GM19452 (cell line): ENCODE results near the gene FHIP1B.

Experiments
- ATAC-seq: cut with Tn5 transposase; IDR thresholded peaks from one replicate; pipeline ENCODE4 v1.9.1; 2021; ENCODE audit not compliant: unreplicated experiment

Gene FHIP1B

DNA sequence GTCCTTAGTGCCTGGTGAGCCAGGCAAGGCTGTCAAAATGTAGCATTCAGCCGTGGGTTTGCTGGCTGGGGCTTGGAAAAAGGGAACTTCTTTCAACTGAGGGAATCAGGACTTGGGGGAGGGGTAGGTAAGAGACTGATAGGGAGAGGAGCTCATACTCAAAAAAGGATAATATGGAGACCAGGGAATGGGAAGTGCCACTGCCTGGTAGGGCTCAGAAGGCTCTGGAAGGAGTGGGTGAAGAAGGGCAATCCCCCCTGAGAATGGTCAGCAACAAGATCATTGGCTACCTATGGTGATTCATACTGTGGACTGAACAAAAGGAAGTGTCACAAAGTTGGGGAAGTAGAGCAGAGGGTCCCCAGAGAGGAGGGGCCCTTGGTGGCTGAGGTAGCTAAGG is 6.3 kb upstream of the FHIP1B start:
- ATAC-seq: no peak

DNA sequence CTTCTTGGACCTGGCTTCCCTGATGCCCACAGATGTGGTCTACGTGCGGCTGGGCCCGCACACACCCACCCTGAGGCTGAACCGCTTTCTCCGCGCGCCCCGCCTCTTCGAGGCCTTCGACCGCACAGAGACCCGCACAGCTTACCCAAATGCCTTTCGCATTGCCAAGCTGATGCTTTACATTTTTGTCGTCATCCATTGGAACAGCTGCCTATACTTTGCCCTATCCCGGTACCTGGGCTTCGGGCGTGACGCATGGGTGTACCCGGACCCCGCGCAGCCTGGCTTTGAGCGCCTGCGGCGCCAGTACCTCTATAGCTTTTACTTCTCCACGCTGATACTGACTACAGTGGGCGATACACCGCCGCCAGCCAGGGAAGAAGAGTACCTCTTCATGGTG is 5.7 kb upstream of the FHIP1B start:
- no peak for ATAC-seq

DNA sequence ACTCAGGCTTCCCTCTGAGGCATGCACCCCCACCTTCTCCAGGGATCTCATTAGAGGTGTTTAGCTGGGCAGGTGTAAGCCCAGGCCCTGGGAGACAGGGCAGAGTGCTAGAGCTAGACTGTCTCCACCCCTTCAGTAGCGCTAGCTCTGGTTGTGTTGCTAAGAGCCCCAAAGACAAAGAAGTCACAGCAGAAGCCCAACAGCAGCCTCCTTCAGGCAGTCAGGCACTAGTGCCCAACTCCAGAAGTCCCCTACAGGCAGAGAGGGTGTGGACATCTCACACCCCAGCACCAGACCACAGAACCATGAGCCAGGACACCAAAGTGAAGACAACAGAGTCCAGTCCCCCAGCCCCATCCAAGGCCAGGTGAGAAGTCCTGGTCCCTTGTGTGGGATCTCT is 4.5 kb upstream of the FHIP1B start, which contains the start of gene CNGA4:
CNGA4 (plus strand) TSS at position 188 of the 400 bp plus-strand sequence; CDS start at position 306, 118 bp downstream.
- ATAC-seq: no peak

DNA sequence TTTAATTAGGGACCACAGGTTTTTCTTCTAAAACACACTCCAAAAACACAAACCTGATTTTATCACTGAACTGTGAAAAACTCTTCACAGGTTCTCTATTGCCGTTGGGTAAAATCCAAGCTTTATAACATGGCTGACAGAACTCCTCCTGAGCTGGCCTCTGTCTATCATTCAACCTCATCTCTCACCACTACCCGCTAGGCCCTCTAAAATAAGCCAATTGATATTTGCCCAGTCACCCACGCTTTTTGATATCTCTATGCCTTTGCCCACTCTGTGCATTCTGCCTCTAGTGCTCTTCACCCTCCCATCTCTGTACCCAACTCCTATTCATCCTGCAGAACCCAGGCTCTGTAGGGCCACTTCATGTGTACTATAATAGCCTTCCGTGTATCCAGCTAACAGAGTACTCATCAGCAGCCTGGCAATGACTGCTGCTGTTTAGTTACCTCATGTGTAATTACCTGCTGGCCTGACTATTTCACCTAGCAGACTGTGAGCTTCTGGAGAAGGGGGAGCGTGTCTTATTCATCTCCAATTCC is 3.4 kb upstream of the FHIP1B start:
- ATAC-seq: no peak

DNA sequence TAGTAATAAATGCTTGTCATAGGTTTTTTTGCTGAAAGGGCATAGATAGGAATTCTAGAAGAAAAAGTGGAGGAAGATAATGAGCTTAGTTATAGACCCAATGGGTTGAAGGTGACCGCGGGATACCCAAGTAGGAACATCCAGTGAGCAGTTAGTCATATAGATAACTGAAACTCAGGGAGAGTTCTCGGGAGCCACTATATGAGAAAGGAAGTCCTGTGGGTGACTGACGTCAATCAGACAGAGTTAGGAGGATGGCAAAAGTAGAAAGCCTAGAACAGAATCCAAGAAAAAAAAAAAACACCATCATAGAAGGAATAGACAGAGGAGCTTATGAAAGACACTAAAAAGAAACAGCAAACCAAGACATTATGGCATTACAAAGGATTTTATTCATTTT is 2.8 kb upstream of the FHIP1B start:
- no peak for ATAC-seq

DNA sequence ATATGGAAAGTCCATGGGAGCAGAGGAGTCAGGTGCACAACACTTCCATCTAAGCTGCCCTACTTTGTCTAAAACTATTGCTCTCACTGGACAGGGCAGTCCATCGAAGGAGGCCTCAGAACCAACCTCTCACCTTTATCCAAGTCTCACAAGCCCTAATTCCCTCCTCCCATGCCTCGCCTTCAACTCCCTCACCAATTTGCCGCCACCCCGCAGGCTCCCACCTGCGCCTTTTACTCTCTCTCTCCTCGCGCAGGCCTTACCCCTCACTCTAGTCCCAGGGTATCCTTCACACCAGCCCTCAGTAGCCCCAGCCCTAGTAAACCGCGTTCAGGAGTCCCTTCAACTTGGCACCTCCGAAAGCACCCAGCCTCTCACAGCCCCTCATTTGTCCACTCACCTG is 451 bp downstream of the FHIP1B start:
- no peak for ATAC-seq

DNA sequence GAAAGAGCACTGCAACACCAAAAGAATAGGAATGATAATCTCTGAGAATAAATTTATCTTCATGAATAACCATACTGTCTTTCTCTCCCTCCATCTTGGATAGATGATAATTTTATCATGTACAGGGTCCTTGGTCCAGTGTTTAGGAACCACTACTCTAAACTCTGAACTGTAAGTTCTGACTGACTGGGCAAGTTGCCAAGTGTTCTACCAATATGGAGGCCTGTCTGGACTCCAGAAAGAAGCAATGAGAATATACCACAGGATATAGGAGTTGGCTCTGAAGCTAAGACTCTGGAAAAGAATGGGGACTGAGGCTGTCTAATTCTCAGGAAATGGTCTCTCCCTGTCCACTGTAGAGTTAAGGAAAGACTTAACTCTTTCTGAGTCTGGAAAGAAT is 1.5 kb downstream of the FHIP1B start:
- no peak for ATAC-seq

DNA sequence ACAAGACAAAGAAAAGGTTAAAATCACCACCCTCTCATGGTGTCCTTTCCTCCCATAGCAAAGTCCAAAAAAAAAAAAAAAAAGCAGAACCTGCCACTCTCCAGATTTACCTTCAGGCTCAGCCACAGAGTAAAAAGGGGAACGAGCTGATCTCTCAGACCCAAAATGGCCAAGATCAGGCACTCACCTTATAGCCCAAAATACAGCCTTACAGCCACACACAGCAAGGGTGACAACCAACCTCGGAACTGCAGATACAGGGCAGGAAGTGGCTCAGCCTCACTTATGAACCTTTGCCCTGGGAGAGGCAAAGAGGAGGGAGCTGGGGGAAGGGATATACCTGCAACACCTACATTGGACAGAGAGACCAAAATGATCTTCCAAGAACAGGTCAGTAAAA is 4.5 kb downstream of the FHIP1B start:
- no peak for ATAC-seq

DNA sequence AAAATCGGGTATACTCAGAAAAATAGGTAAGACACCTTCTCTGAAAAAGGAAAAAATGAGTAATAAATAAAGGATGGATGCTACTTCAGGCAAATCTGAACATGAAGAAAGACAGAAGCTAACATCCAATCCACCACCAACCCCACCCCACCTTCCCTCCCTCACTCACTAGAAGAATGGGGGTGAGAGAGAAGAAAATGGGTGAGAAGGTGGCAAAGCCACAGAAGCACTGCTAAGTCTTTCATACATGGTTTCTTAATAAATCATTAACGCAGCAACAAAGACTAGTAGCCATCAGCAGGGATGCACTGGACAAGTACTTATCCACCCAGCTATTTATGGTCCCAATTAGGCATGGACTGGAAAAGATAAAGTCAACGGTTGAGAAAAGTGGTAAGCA is 5.9 kb downstream of the FHIP1B start:
- peak; percentile 57 for ATAC-seq

DNA sequence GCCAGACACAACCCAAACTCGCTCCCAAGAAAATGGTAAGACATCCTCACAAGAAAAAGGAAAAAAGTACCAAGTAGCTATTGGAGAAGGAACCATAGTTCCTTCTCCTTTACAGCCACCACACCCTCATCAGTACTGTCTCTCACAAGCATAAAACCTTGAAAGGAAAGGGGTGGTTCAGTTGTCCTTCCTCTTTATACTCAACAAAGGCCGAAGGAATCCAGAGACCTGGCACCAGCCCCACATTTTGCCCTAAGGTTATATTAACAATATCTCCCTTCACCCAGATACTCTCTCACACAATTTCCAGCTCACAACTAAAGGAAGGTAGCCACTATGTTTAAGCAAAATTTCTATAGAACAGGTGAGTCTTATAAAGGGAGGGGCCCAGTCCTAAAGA is 8.5 kb downstream of the FHIP1B start:
- ATAC-seq: no peak

DNA sequence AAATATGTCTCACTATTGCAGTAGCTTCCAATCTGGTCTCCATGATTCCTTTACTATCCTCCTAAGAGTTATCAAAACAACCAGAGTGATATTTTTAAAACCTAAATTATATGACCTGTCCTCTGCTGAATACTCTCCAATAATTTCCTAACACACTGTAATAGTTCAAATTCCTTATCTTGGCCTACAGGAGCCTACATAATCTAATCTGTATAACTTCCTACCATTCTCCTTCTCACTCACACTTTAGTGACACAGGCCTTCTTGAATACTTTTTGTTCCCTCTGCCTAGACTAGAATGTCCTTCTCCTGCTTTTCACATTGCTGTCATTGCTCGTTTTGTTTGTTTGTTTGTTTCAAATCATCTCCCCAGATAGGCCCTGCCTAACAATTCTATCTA is 9.4 kb downstream of the FHIP1B start:
- no peak for ATAC-seq

DNA sequence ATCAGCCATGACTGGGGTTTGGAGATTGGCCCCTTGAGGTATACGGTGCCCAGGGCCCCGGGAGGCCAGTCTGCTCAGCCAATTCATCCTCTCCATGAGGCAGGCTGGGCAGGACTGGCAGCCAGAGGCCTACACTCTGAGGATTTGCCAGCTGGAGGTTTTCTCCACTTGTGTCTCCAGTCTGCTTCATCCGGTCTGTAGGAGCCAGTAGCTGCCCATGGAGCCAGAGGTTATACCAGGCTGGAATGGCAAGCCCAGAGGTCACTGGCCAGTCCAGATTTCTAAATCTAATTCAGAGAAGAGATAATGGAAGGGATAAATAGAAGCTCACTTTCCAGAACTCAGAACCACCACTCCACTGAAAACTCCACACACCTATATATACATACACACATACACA is 10.0 kb downstream of the FHIP1B start:
- ATAC-seq: no peak

DNA sequence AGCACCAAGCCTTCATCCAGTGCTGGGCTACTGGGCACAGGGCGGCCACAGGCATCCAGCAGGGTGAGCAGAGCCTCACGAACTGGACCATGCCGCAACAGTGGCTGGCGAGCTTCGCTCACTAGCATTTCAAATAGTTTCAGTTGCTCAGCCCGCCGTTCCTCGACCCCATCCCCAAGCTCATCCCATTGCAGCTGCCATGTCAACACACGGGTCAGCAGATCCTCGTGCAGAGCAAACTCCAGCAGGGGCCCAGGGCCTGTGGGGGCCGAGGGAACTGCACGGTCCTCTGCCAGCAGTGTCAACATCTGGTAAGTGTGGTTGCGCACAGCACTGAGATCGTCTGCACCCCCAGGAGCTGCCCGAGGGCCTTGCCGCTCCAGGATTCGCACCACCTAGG is 10.6 kb downstream of the FHIP1B start:
- ATAC-seq: no peak

DNA sequence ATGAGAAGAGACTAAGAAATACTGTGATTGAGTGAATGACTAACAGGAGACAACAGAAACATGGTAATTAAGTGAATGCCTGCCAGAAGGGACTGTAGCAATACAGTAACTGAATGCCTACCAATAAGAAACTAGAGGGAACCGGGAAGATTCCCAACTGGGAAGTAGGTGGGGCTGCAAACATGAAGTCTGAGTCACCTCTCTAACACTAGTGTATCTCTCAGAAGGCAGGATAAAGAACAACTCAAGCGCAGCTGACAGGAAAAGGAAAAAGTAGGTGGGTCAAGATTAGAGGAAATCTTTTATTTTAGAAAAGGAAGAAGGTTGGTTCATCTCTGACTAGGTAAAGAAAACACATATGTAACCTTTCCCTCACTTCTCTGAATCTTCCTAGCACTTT is 15.1 kb downstream of the FHIP1B start:
- ATAC-seq: no peak

DNA sequence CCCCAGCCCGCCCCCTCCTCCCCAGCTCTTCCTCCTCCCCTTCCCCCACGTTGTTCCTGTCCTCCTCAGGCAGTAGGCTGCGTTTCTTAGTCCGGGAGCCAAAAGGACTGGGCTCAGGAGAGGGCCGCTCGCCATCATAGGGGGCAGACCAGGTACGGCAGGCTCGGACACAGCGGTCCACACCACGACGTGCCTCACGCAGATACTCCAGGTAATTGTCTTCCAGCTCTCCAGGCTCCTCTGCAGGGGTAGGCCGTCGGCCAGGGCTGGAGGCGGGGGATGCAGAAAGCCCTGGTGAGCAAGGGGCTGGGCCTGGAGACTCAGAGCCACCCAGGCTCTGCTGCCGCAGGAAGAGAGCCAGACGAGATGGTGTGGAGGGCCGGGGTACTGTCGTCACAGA is 16.7 kb downstream of the FHIP1B start:
- no peak for ATAC-seq

DNA sequence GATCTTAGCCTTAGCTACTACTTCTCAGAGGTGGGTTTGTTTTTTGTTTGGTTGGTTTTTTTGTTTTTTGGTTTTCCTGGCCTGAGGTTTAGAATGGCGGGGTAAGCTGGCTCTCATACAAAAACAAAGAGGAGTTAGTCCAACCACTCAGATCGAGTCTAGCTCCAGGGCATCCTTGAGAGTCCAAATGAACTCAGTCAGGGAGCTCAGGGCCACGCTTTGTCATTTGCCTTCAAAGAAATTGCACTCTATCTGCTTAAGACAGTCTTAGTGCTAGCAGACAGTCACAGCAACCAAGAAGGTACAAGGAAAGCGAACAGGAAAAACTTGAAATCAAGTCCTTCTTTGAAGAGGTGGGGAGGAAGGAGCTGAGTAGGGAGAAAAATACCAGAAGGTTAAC is 17.9 kb downstream of the FHIP1B start:
- ATAC-seq: no peak

DNA sequence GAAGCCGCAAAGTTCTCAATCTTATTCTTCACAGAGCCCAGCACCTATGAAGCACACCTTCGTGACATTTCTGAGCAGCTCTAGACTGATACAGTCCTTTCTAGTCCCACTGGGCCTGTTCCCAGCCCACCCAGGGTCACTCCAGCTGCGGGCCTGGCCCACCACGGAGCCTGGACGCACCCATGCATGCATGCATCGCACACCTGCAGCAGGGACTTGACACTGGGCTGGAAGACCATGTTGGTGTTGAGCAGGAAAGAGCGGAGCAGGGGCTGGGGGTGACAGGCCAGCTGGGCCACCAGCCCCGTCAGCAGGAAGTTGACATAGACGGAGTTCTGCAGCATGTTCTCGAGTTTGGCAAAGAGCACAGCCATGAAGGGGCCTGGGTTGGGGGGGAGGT is 19.9 kb downstream of the FHIP1B start:
- ATAC-seq: no peak

DNA sequence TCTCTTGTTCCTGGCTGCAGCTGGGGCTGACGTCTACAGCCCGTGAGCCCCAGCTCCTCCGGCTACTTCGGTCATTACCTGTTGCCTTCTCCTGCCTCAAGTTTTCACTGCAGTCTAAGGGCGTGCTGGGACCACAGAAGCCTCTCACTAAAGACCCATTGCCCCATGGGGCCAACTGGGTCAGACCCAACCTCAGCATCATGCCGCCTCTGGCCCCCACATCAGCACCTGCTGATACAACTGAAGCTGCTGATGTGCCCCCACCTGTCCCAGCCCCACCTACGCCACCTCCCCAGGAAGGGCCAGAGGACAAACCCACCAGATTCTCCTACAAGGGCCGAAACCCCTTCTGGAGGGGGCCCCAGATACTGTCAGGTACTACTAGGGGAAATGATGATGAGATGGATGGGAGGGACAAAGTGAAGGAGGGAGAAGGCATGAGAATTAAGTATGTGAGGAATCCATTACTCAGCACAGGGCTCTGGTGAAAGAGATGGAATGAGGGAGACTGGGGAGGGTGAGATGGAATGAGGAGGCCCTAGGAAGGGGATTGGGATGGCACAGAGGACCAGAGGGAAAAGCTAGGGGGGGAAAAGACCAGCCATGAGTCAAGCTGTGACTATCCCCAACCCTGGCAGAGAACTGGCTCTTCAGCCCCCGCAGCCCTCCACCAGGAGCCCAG is 24.0 kb downstream of the FHIP1B start:
- no peak for ATAC-seq

DNA sequence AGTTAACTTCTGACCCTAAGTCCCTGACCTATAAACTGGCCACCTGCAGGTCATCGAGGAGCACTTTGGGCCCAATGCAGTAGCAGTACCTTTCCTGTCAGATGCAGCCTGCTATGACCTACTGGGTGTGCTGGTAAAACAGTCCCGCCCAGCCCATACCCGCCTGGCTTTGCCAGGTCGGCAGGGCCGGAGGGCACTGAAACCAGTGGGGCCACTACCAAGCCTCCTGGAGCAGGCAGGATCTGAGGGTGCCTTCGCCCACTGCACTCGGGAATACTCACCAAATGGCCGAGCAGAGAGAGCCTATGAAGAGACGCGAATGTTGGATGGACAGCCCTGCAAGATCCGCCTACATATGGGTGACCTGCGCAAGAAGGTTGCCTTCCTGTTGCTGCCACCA is 24.6 kb downstream of the FHIP1B start:
- ATAC-seq: no peak

DNA sequence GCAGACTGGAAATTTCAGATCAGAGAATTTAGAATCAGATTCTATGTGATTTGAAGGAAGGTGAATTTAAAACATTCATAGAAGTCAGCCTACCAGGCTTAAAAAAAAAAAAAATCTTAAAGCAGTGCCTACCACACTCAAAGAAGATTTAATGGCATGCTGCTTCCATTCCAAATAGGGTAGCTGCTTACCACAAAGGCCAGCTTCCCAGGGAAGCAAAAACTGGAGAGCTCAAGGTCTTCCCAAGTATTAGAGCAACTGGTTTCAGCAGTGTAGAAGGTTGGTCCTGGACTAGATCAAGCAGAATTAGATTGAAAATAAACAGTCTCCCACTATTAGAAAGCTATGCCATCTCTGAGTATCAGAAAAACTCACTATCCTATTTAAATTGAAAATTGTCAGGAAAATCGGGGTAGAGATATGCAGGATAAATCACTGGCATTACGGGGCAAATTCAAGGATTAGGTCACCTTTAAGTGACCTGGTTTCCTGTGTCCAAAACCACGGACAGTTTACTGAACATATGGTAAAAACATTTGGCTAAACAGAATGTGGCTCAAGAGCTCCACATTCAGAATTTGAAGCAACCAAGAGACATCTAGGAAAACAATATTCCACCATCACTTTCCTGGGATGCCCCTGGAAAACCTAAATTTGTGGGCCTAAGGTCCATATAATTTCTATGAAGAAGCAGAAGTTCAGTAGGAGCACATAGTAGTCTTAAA is 27.8 kb downstream of the FHIP1B start:
- no peak for ATAC-seq

DNA sequence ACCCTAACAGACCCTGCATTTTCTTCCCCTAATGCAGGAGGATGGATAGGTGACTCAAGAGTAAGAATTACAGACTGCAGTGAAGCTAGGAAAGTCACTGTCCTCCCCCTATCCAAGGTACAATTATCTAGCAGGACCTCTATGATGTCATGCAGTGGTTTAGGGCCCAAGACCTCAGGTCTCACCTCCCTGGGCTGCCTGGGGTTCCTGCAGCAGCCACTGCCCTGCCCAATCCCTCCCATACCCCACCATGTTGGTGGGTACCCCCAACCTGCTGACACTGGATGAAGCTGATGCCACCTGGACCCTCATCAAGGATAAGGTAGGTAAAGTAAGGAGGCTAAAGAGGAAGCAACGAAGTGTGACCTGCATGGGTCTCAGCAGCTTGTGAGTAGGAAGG is 29.1 kb downstream of the FHIP1B start, which contains the start of gene C11orf42:
C11orf42 (plus strand) TSS at position 192 of the 400 bp plus-strand sequence; CDS start at position 251, 59 bp downstream.
- ATAC-seq: no peak

DNA sequence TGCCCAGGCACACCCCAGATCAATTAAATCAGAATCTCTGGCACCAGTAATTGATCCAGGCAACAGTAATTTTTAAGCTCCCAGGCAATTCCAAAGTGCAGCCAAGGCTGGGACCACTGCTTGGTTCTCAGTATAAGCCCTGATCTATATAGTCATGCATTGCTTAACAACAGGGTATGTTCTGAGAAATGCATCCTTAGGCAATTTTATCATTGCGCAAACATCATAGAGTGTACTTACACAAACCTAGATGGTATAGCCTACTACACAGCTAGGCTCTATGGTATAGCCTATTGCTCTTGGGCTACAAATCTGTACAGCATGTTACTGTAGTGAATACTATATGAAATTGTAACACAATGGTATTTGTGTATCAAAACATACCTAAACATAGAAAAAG is 29.7 kb downstream of the FHIP1B start:
- ATAC-seq: no peak
